K562 (cell line): ENCODE data around the gene TSKS.
A peak's percentile ranks its signal among the peaks of the same experiment; 100 is the strongest.

Experiments
- EP300 ChIP-seq: IDR thresholded peaks from 2 replicates; pipeline ENCODE4 v1.6.1; 2012; ENCODE audit warnings: low read length, improper control_type of control experiment
- FOXA1 ChIP-seq: fragments of 450-650 bp; IDR thresholded peaks from 2 replicates; pipeline ENCODE4 v1.6.1; 2016; ENCODE audit warnings: mild to moderate bottlenecking, borderline replicate concordance
- KDM1A ChIP-seq, 2 experiments: fragments of 450-650 bp; IDR thresholded peaks; 2 replicates each; pipeline ENCODE4 v1.6.1; 2016; ENCODE audit warnings: mild to moderate bottlenecking in 2 of 2
- YY1 ChIP-seq, 3 experiments: IDR thresholded peaks; 2 replicates each; pipeline ENCODE4 v1.6.1; 2011; ENCODE audit warnings: low read length in 2 of 3, mild to moderate bottlenecking in 2 of 3, moderate library complexity in 2 of 3, borderline replicate concordance in 1 of 3, control low read depth in 1 of 3, low read depth in 1 of 3; ENCODE audit not compliant: insufficient read depth in 3 of 3, insufficient replicate concordance in 2 of 3, control insufficient read depth in 1 of 3, insufficient read length in 1 of 3; ENCODE audit errors: extremely low read depth in 1 of 3
- TF ChIP-seq, protein P1 (sequence below): sonication (generic); formaldehyde crosslinking; IDR thresholded peaks from 2 replicates; pipeline ENCODE4 v1.9.0; 2022; ENCODE audit warnings: mild to moderate bottlenecking, missing genetic modification reagents
- TF ChIP-seq, protein P2 (sequence below): fragments of 250-450 bp; sonication (Bioruptor Pico); IDR thresholded peaks from 2 replicates; pipeline ENCODE4 v1.5.0; 2021
- TF ChIP-seq, protein P3 (sequence below), 2 experiments: fragments of 450-650 bp in 1 of 2; sonication (generic) in 1 of 2; formaldehyde crosslinking in 1 of 2; IDR thresholded peaks in 1 of 2; conservative IDR thresholded peaks in 1 of 2; 2 replicates each; pipeline versions ENCODE4 v1.6.1 to v1.8.1; 2016 to 2023; ENCODE audit warnings: mild to moderate bottlenecking in 2 of 2, moderate library complexity in 2 of 2, inconsistent platforms in 1 of 2, missing genetic modification reagents in 1 of 2
- TF ChIP-seq, protein P4 (sequence below): fragments of 200-800 bp; sonication (Bioruptor generic); IDR thresholded peaks from 2 replicates; pipeline ENCODE4 v1.6.1; 2016; ENCODE audit warnings: missing genetic modification characterization, missing compliant biosample characterization
- TF ChIP-seq, protein P5 (sequence below), 2 experiments: IDR thresholded peaks; 2 replicates each; pipeline ENCODE4 v1.6.1; 2012; ENCODE audit warnings: improper control_type of control experiment in 2 of 2, low read depth in 2 of 2, low read length in 2 of 2, borderline replicate concordance in 1 of 2

DNA sequence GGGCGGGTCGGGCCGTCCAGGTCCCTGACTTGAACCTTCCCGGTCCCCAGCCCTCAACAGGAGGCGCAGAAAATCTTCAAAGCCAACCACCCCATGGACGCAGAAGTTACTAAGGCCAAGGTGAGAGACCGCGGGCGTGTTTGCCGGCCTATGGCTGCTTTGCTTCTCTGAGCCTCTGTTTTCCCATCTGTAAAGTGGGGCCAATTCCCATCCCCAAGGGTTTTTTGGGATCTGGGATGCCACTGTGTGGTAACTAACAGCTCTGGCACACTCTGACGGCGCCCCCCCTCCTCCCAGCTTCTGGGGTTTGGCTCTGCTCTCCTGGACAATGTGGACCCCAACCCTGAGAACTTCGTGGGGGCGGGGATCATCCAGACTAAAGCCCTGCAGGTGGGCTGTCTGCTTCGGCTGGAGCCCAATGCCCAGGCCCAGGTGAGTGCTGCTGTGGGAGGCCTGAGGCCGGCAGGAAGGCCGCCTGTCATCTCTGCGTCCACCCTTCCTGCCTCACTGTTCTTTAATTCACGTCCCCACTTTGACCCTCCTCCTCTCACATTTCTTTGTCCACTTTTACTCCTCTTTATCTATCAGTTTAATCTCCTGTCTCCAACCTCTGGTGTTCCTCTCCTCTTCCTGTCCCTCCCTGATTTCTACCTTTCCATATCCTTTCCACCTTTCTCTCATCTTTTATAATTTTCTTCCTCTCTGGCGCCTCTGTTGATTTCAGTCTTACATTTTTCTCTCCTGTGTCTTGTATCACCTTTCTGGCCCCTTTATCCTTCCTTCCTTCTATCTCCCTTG, 42.9 kb upstream of the TSKS start:
- TF ChIP-seq, protein P1, sequence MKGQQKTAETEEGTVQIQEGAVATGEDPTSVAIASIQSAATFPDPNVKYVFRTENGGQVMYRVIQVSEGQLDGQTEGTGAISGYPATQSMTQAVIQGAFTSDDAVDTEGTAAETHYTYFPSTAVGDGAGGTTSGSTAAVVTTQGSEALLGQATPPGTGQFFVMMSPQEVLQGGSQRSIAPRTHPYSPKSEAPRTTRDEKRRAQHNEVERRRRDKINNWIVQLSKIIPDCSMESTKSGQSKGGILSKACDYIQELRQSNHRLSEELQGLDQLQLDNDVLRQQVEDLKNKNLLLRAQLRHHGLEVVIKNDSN (CRISPR knock-in tag), result no peak
- TF ChIP-seq, protein P2, sequence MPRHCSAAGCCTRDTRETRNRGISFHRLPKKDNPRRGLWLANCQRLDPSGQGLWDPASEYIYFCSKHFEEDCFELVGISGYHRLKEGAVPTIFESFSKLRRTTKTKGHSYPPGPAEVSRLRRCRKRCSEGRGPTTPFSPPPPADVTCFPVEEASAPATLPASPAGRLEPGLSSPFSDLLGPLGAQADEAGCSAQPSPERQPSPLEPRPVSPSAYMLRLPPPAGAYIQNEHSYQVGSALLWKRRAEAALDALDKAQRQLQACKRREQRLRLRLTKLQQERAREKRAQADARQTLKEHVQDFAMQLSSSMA, result no peak
- TF ChIP-seq FOXA1 (no peak), EP300 (no peak), YY1 (IDR thresholded peaks at IDR 0.05; ENCODE audit: borderline replicate concordance in 1 of 3, control insufficient read depth in 1 of 3, extremely low read depth in 1 of 3, insufficient read depth in 3 of 3, insufficient read length in 1 of 3, insufficient replicate concordance in 2 of 3, low read depth in 1 of 3, low read length in 2 of 3) (no peak), KDM1A (IDR thresholded peaks at IDR 0.05) (peak; percentile 76 to 93)
- TF ChIP-seq, protein P3, sequence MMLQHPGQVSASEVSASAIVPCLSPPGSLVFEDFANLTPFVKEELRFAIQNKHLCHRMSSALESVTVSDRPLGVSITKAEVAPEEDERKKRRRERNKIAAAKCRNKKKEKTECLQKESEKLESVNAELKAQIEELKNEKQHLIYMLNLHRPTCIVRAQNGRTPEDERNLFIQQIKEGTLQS (IDR thresholded peaks at IDR 0.05), result no peak
- TF ChIP-seq, protein P3 (CRISPR knock-in tag; conservative IDR thresholded peaks at IDR 0.05), result no peak
- TF ChIP-seq, protein P4, sequence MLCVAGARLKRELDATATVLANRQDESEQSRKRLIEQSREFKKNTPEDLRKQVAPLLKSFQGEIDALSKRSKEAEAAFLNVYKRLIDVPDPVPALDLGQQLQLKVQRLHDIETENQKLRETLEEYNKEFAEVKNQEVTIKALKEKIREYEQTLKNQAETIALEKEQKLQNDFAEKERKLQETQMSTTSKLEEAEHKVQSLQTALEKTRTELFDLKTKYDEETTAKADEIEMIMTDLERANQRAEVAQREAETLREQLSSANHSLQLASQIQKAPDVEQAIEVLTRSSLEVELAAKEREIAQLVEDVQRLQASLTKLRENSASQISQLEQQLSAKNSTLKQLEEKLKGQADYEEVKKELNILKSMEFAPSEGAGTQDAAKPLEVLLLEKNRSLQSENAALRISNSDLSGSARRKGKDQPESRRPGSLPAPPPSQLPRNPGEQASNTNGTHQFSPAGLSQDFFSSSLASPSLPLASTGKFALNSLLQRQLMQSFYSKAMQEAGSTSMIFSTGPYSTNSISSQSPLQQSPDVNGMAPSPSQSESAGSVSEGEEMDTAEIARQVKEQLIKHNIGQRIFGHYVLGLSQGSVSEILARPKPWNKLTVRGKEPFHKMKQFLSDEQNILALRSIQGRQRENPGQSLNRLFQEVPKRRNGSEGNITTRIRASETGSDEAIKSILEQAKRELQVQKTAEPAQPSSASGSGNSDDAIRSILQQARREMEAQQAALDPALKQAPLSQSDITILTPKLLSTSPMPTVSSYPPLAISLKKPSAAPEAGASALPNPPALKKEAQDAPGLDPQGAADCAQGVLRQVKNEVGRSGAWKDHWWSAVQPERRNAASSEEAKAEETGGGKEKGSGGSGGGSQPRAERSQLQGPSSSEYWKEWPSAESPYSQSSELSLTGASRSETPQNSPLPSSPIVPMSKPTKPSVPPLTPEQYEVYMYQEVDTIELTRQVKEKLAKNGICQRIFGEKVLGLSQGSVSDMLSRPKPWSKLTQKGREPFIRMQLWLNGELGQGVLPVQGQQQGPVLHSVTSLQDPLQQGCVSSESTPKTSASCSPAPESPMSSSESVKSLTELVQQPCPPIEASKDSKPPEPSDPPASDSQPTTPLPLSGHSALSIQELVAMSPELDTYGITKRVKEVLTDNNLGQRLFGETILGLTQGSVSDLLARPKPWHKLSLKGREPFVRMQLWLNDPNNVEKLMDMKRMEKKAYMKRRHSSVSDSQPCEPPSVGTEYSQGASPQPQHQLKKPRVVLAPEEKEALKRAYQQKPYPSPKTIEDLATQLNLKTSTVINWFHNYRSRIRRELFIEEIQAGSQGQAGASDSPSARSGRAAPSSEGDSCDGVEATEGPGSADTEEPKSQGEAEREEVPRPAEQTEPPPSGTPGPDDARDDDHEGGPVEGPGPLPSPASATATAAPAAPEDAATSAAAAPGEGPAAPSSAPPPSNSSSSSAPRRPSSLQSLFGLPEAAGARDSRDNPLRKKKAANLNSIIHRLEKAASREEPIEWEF (CRISPR knock-in tag), result no peak
- TF ChIP-seq, protein P5, sequence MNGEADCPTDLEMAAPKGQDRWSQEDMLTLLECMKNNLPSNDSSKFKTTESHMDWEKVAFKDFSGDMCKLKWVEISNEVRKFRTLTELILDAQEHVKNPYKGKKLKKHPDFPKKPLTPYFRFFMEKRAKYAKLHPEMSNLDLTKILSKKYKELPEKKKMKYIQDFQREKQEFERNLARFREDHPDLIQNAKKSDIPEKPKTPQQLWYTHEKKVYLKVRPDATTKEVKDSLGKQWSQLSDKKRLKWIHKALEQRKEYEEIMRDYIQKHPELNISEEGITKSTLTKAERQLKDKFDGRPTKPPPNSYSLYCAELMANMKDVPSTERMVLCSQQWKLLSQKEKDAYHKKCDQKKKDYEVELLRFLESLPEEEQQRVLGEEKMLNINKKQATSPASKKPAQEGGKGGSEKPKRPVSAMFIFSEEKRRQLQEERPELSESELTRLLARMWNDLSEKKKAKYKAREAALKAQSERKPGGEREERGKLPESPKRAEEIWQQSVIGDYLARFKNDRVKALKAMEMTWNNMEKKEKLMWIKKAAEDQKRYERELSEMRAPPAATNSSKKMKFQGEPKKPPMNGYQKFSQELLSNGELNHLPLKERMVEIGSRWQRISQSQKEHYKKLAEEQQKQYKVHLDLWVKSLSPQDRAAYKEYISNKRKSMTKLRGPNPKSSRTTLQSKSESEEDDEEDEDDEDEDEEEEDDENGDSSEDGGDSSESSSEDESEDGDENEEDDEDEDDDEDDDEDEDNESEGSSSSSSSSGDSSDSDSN (IDR thresholded peaks at IDR 0.05; ENCODE audit: borderline replicate concordance in 1 of 2, low read depth in 2 of 2, low read length in 2 of 2), result no peak
